HL-60 (cell line): ENCODE results near the gene TSPAN1.

Source experiments
- DNase-seq, 2 experiments: peaks; one replicate each; pipeline ENCODE4 v3.0.0-alpha.2; 2010 to 2020; ENCODE audit warnings: low read depth in 1 of 2, low spot score in 1 of 2
- H3K27ac ChIP-seq: fragments of 250-450 bp; sonication (Bioruptor Pico); replicated peaks from 2 replicates; pipeline ENCODE4 v1.5.1; 2020; ENCODE audit warnings: mild to moderate bottlenecking, moderate library complexity
- H3K27me3 ChIP-seq: fragments of 250-450 bp; sonication (Bioruptor Pico); 2 replicates; pipeline ENCODE4 v1.5.1; 2021; ENCODE audit warnings: mild to moderate bottlenecking, moderate library complexity; ENCODE audit not compliant: insufficient read depth, poor library complexity, severe bottlenecking
- H3K4me3 ChIP-seq: replicated peaks from 2 replicates; pipeline ENCODE4 v1.5.1; 2011; ENCODE audit warnings: mild to moderate bottlenecking, control low read depth, low read length; ENCODE audit not compliant: insufficient read depth
- CTCF ChIP-seq: IDR thresholded peaks from one replicate; pipeline ENCODE4 v1.5.1; 2011; ENCODE audit warnings: low read length, control low read depth, inconsistent platforms; ENCODE audit not compliant: insufficient read depth
- GABPA ChIP-seq: IDR thresholded peaks from 2 replicates; pipeline ENCODE4 v1.6.1; 2012; ENCODE audit warnings: low read depth
- POLR2AphosphoS5 ChIP-seq: IDR thresholded peaks from 2 replicates; pipeline ENCODE4 v1.6.1; 2012; ENCODE audit warnings: low read depth
- REST ChIP-seq: IDR thresholded peaks from 2 replicates; pipeline ENCODE4 v1.6.1; 2012; ENCODE audit warnings: low read depth; ENCODE audit not compliant: insufficient replicate concordance
- SPI1 ChIP-seq: IDR thresholded peaks from 2 replicates; pipeline ENCODE4 v1.6.1; 2012; ENCODE audit warnings: low read depth, mild to moderate bottlenecking, borderline replicate concordance

The TSPAN1 gene

GRCh38 chr1:46183079-46183847 is 8.4 kb downstream of the TSPAN1 start:
- H3K27me3 ChIP-seq = no peaks in the 10 kb centered on the region
- peak in 1 of 2 experiments; percentile 51 for DNase-seq
- no peak overlapping the region for H3K4me3 ChIP-seq
- TF ChIP-seq SPI1 = peak; percentile 20; the same call in 1 of the 2 replicates
- no peak for TF ChIP-seq REST
- no peak overlapping the region for H3K27ac ChIP-seq

- TF ChIP-seq SPI1 (peak; percentile 17; the same call in 1 of the 2 replicates), POLR2AphosphoS5 (no peak), REST (no peak)
- Histone ChIP-seq H3K4me3 (no peak overlapping the region), H3K27ac (no peak overlapping the region), H3K27me3 (no peaks in the 10 kb centered on the region)
- peak in 1 of 2 experiments; percentile 63 for DNase-seq
Measured at GRCh38 chr1:46183926-46184557, 9.2 kb downstream of the TSPAN1 start.

- DNase-seq = no peak
- TF ChIP-seq GABPA = no peak
- TF ChIP-seq SPI1 = no peak
- TF ChIP-seq REST = no peak
- Histone ChIP-seq H3K27me3 (no peaks in the 10 kb centered on the region), H3K27ac (no peak overlapping the region), H3K4me3 (no peak overlapping the region)
Measured at GRCh38 chr1:46184920-46185658, 10.2 kb downstream of the TSPAN1 start.

- TF ChIP-seq CTCF (no peak), REST (no peak), SPI1 (no peak), POLR2AphosphoS5 (no peak), GABPA (no peak)
- Histone ChIP-seq H3K27me3 (no peaks in the 10 kb centered on the region), H3K4me3 (no peak overlapping the region), H3K27ac (no peak overlapping the region)
- DNase-seq = no peak
Measured at GRCh38 chr1:46186076-46186475, 11.2 kb downstream of the TSPAN1 start.
